Fibroblast of skin of right quadriceps (primary cell): ENCODE results near the gene AUTS2.
A peak's percentile ranks its signal among the peaks of the same experiment; 100 is the strongest.
"Not testable (repeated sequence)": the region's sequence is repeated elsewhere in the genome, so short reads cannot be mapped to it uniquely, and the experiment has no call there.

Source experiments
- DNase-seq: peaks from one replicate; pipeline ENCODE4 v3.0.0-alpha.2; 2013

The AUTS2 gene

GRCh38 chr7:70723339-70723738 is 1125.1 kb downstream of the AUTS2 start:
- DNase-seq: no peak

DNA sequence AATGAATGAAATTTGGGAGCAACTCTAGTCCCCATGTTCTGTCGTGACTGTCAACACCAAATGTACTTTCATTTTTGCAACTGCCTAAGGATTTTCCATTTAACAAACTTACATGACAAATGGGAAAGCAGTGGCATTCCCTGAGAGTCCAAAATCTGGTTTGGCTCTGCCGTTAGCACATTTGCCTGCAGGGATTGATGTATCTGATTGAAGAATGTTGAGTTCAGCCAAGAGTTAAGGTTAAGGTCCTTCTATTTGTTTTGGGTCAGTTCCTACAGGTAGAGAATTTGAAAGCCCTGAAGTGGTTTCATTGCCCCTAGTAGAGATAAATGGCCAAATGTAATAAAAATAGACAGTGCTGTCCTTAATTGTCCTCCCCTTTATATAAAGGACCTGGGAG is 1127.2 kb downstream of the AUTS2 start:
- no peak for DNase-seq

GRCh38 chr7:70726294-70726693 is 1128.0 kb downstream of the AUTS2 start:
- no peak for DNase-seq

DNA sequence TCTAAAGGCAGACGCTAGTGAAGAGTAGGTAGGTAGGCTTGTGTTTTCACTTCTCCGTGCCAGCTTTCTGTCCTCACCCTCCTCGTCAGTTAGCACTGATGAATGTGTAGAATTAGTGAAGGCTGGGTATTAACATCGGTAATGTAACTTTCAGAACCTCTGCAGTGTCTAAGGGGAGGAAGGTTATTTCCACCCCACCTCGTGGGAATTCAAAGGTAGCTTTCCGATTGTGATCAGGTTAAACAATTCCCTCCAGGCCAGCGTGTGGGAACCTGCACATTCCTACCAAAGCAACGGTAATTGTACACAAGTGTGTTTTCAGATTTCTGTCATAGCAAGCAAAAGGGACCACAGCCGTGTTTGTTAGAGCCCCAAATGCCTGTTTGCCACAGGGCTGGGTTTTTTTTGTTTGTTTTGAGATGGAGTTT is 1128.7 kb downstream of the AUTS2 start:
- no peak for DNase-seq

DNA sequence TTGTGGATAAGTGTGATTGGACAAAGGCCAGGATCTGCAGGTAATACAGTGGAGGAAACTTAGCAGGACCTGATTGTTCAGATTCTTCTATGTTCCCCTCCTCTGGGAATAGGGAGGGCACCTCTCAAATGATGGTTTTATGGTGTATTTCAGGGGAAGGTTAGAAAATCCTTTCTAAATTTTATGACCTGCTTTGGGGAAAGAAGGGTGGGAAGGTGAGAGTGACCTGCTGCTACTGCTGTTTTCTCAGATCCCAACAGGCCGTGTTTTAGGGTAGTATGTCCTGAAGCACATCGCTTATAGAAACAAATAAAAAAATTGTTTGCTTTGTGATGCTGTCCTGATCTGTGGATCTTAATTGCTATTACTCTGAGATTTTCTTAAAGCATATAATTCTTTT is 1129.6 kb downstream of the AUTS2 start:
- no peak for DNase-seq

- no peak for DNase-seq
Measured at GRCh38 chr7:70728872-70729552, 1130.7 kb downstream of the AUTS2 start.

GRCh38 chr7:70729553-70730157 is 1131.4 kb downstream of the AUTS2 start:
- not testable (repeated sequence) for DNase-seq

GRCh38 chr7:70730451-70731110 is 1132.3 kb downstream of the AUTS2 start:
- DNase-seq: no peak

GRCh38 chr7:70733090-70733489 is 1134.8 kb downstream of the AUTS2 start:
- no peak for DNase-seq

DNA sequence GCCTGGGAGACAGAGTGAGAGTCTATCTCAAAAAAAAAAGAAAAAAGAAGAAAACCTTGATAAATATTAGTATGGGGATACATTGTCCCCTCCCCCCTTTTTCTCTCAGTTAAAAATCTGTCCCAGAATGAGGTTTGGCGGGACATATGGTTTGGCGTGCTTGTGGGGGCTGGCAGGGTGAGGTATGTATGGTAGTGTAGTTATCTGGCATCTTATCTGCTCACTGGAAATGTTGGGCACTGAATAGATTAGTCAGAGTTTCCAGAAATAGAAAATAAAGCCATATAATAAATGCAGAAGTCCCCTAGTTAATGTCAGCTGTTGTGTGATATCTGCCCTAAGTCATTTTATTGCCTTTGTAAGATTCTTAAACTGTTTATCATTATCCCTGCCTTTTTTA is 1136.1 kb downstream of the AUTS2 start:
- DNase-seq: peak; percentile 57

GRCh38 chr7:70735313-70735712 is 1137.0 kb downstream of the AUTS2 start:
- no peak for DNase-seq

GRCh38 chr7:70736715-70737460 is 1138.6 kb downstream of the AUTS2 start:
- DNase-seq: peak; percentile 89

- peak; percentile 51 for DNase-seq
Measured at GRCh38 chr7:70738151-70738885, 1140.0 kb downstream of the AUTS2 start.

- DNase-seq: no peak
Measured at GRCh38 chr7:70739646-70740210, 1141.5 kb downstream of the AUTS2 start.

GRCh38 chr7:70741666-70742065 is 1143.4 kb downstream of the AUTS2 start:
- no peak for DNase-seq

GRCh38 chr7:70743531-70744325 is 1145.5 kb downstream of the AUTS2 start:
- no peak for DNase-seq

- DNase-seq: no peak
Measured at GRCh38 chr7:70744492-70744891, 1146.2 kb downstream of the AUTS2 start.

GRCh38 chr7:70749831-70750230 is 1151.6 kb downstream of the AUTS2 start:
- DNase-seq: no peak

- no peak for DNase-seq
Measured at GRCh38 chr7:70751895-70752294, 1153.6 kb downstream of the AUTS2 start.

DNA sequence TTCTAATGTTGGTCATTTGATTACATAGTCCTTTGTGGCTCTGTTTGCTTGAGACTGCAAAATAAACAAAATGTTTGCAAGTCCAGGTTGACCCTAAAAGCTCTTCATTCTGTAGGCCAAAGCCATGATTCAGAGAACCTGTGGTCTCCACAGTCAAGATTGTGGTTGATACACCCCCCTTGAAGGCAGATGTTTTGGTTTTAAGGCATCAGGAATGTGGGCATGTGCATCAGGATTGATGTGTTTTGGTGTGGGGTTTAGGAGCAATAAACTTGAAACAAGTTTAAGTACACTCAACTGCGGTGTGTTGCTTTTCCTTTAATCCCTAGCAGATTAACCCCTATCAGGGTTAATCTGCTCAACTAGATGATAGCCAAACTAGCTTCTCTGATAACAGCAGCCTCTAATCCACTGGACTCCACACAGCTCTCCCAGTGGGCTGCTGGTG is 1154.5 kb downstream of the AUTS2 start:
- peak; percentile 78 for DNase-seq

GRCh38 chr7:70756789-70757188 is 1158.5 kb downstream of the AUTS2 start:
- no peak for DNase-seq
